HepG2 (cell line): Measurements from ENCODE around the gene JOSD1. TPM values are rescaled to one million over a fixed set of nuclear protein-coding genes. Genes with fewer than 3 reads are reported as not detected.
A peak's percentile ranks its signal among the peaks of the same experiment; 100 is the strongest.

Source experiments
- ATAC-seq: fragments of 200-7000 bp; cut with Tn5 transposase; 3 replicates; pipeline ENCODE4 v1.9.1; 2020; ENCODE audit warnings: mild to moderate bottlenecking, moderate library complexity
- BruUV-seq: library from RNA; stranded (reverse); fragments of 400-500 nt; replicated peaks from 2 replicates; lab custom pipeline; 2021; lab: Mats Ljungman, UMichigan
- CTCF ChIA-PET: fragments of 300-600 bp; formaldehyde crosslinking; extraction: SDS; loops from one replicate; lab custom pipeline; 2021; ENCODE audit warnings: low total read pairs, inconsistent platforms, low intra/inter-chr PET ratio; lab: Yijun Ruan, JAX
- POLR2A ChIA-PET: fragments of 350-600 bp; sonication (Branson Sonifier 250); formaldehyde crosslinking; loops from one replicate; lab custom pipeline; 2020; ENCODE audit warnings: antibody characterized with exemption, inconsistent platforms; lab: Yijun Ruan, JAX
- DNase-seq: peaks from one replicate; pipeline ENCODE4 v3.0.0-alpha.2; 2015; ENCODE audit warnings: low spot score
- FAIRE-seq: peaks from 3 replicates; lab custom pipeline; 2011; peaks lifted over from hg19 to GRCh38; lab: Jason Lieb, UNC
- H2AFZ ChIP-seq: one replicate; pipeline ENCODE4 v1.6.1; 2011; ENCODE audit warnings: low read length, inconsistent platforms
- H3K27ac ChIP-seq: fragments of 300-600 bp; 3 replicates; pipeline ENCODE4 v1.8.0; 2011; ENCODE audit warnings: mixed run types, mild to moderate bottlenecking, mixed read lengths, low read length, inconsistent platforms; ENCODE audit not compliant: insufficient read depth; ENCODE audit errors: extremely low read length
- H3K27me3 ChIP-seq, 2 experiments: fragments of 200-600 bp in 1 of 2; 2 replicates in 1 of 2; 3 replicates in 1 of 2; pipeline versions ENCODE4 v1.6.0 to v1.8.0; 2011; ENCODE audit warnings: low read length in 2 of 2, mild to moderate bottlenecking in 2 of 2, moderate library complexity in 2 of 2, inconsistent platforms in 1 of 2; ENCODE audit not compliant: insufficient read depth in 2 of 2, control insufficient read depth in 1 of 2
- H3K36me3 ChIP-seq, 2 experiments: fragments of 200-600 bp in 1 of 2; replicated peaks in 1 of 2; 2 replicates in 1 of 2; 3 replicates in 1 of 2; pipeline versions ENCODE4 v1.5.1 to v1.8.0; 2011; ENCODE audit warnings: low read length in 2 of 2, inconsistent platforms in 1 of 2; ENCODE audit not compliant: insufficient read depth in 2 of 2, control insufficient read depth in 1 of 2
- H3K4me1 ChIP-seq: 2 replicates; pipeline ENCODE4 v1.5.1; 2012; ENCODE audit warnings: low read length, inconsistent platforms; ENCODE audit not compliant: insufficient read depth
- H3K4me2 ChIP-seq: 2 replicates; pipeline ENCODE4 v1.6.0; 2011; ENCODE audit warnings: low read depth, low read length, inconsistent platforms
- H3K4me3 ChIP-seq, 3 experiments: fragments of 200-600 bp in 1 of 3; sonication (generic), shearing (Covaris generic) in 1 of 3; replicated peaks in 1 of 3; 2 replicates each; pipeline ENCODE4 v1.5.1; 2011 to 2016; ENCODE audit warnings: low read length in 3 of 3, inconsistent platforms in 2 of 3, low read depth in 2 of 3, mild to moderate bottlenecking in 2 of 3, control low read depth in 1 of 3, mixed read lengths in 1 of 3; ENCODE audit not compliant: insufficient read depth in 1 of 3
- H3K79me2 ChIP-seq: one replicate; pipeline ENCODE4 v1.6.1; 2011; ENCODE audit warnings: low read length, inconsistent platforms; ENCODE audit not compliant: insufficient read depth
- H3K9ac ChIP-seq: 2 replicates; pipeline ENCODE4 v1.6.0; 2011; ENCODE audit warnings: mild to moderate bottlenecking, low read depth, low read length, inconsistent platforms; ENCODE audit not compliant: insufficient read depth
- H3K9me3 ChIP-seq: 2 replicates; pipeline ENCODE4 v1.5.1; 2012; ENCODE audit warnings: mild to moderate bottlenecking, low read length
- H4K20me1 ChIP-seq: 2 replicates; pipeline ENCODE4 v1.6.0; 2011; ENCODE audit warnings: inconsistent platforms, mild to moderate bottlenecking, low read length, moderate library complexity; ENCODE audit not compliant: insufficient read depth
- CTCF ChIP-seq: sonication (generic); formaldehyde crosslinking; IDR thresholded peaks from 2 replicates; pipeline ENCODE4 v1.5.0; 2020; ENCODE audit warnings: mild to moderate bottlenecking, missing genetic modification reagents, moderate library complexity
- POLR2AphosphoS2 ChIP-seq: IDR thresholded peaks from 2 replicates; pipeline ENCODE4 v1.6.1; 2011; ENCODE audit warnings: low read depth, low read length, improper control_type of control experiment
- STAG1 ChIP-seq: sonication (generic); formaldehyde crosslinking; IDR thresholded peaks from 2 replicates; pipeline ENCODE4 v1.4.0; 2020; ENCODE audit warnings: missing genetic modification reagents
- TFDP1 ChIP-seq: IDR thresholded peaks from 2 replicates; pipeline ENCODE4 v1.6.1; 2016; ENCODE audit warnings: missing compliant biosample characterization, missing genetic modification reagents, borderline replicate concordance
- TFE3 ChIP-seq: IDR thresholded peaks from 2 replicates; pipeline ENCODE4 v1.6.1; 2016
- ZNF704 ChIP-seq: sonication (generic); formaldehyde crosslinking; IDR thresholded peaks from 2 replicates; pipeline ENCODE4 v1.8.1; 2023; ENCODE audit warnings: mild to moderate bottlenecking, inconsistent platforms, moderate library complexity, missing genetic modification reagents, borderline replicate concordance
- ZNF775 ChIP-seq: sonication (generic); formaldehyde crosslinking; IDR thresholded peaks from 2 replicates; pipeline ENCODE4 v1.4.0; 2020; ENCODE audit warnings: missing genetic modification reagents, mild to moderate bottlenecking, moderate library complexity, borderline replicate concordance
- WGBS: methylation state at CpG from one replicate; pipeline ENCODE4 v1.1.6; 2017; ENCODE audit warnings: low lambda C conversion rate; 5-methylcytosine and 5-hydroxymethylcytosine counted together
- in situ Hi-C: cut with HindIII; loops from 2 replicates; pipeline ENCODE4 v1.10.0; 2017; ENCODE audit warnings: low pct_unique_long_range_greater_than_20kb; ENCODE audit not compliant: extremely low pct_ligation_motif_present
- intact Hi-C: fragments of 100-400 bp; cut with micrococcal nuclease; formaldehyde crosslinking; loops from one replicate; pipeline ENCODE4 v1.10.0; 2022; ENCODE audit not compliant: unreplicated experiment
- polyA plus RNA-seq, 8 experiments: library from polyadenylated mRNA; depleted of rRNA in 3 of 8; stranded (reverse) in 7 of 8; unstranded in 1 of 8; fragments of >200 nt; fragmentation: Illumina TruSeq in 4 of 8; extraction: Trizol in 4 of 8; gene quantifications; 2 replicates each; pipeline versions ENCODE4 v1.2.1 to v1.2.3, GENCODE V29; 2011 to 2016; ENCODE audit warnings: low read depth in 4 of 8, missing spikeins in 1 of 8, mixed read lengths in 1 of 8; ENCODE audit not compliant: insufficient read depth in 1 of 8
- total RNA-seq, 5 experiments: library from RNA; depleted of rRNA; stranded (reverse); fragments of >200 nt; fragmentation: Illumina TruSeq; extraction: Trizol; gene quantifications; 2 replicates each; pipeline ENCODE4 v1.2.3, GENCODE V29; 2016; ENCODE audit warnings: low read depth in 1 of 5

Gene JOSD1
- total and polyA plus RNA-seq, 2 of the 13 experiments (the other 11 are each of a cell fraction or from before 2014, with no cell fraction given): 31.7 to 38.4 TPM

GRCh38 chr22:38741166-38741565, 40.4 kb upstream of the JOSD1 start:
- in situ Hi-C loops: no loop called here
- intact Hi-C loops: no loop called here
- BruUV-seq: no TSS peak
- no peak overlapping the region for H3K27ac ChIP-seq
- H2AFZ ChIP-seq: no peak overlapping the region
- no peak overlapping the region for H3K9ac ChIP-seq
- ATAC-seq (no peak), DNase-seq (no peak), FAIRE-seq (no peak)
- 100% methylated on average over 7 of the region's 9 CpGs for WGBS
- peaks cover 18% of the 10 kb centered on the region for H3K4me1 ChIP-seq
- no peaks in the 10 kb centered on the region for H3K9me3 ChIP-seq
- TF ChIP-seq ZNF775 (CRISPR knock-in tag) (no peak), TFDP1 (CRISPR knock-in tag) (no peak), ZNF704 (CRISPR knock-in tag) (no peak)
- H3K36me3 ChIP-seq: peaks cover 53 to 88% of the 10 kb centered on the region in 2 experiments
- no peaks in the 10 kb centered on the region for H3K79me2 ChIP-seq
- H3K27me3 ChIP-seq: no peaks in the 10 kb centered on the region
- CTCF ChIA-PET: no interaction called here
- no peak overlapping the region for H3K4me3 ChIP-seq
- POLR2A ChIA-PET: no interaction called here
- H3K4me2 ChIP-seq: no peak overlapping the region
- no peaks in the 10 kb centered on the region for H4K20me1 ChIP-seq

GRCh38 chr22:38740754-38741153, 40.0 kb upstream of the JOSD1 start:
- Histone ChIP-seq H3K9ac (no peak overlapping the region), H4K20me1 (no peaks in the 10 kb centered on the region), H3K79me2 (no peaks in the 10 kb centered on the region), H3K4me3 (no peak overlapping the region), H3K4me1 (peaks cover 14% of the 10 kb centered on the region), H3K9me3 (no peaks in the 10 kb centered on the region), H3K27ac (no peak overlapping the region), H2AFZ (no peak overlapping the region), H3K36me3 (peaks cover 53 to 88% of the 10 kb centered on the region in 2 experiments), H3K27me3 (no peaks in the 10 kb centered on the region), H3K4me2 (no peak overlapping the region)
- in situ Hi-C loops: no loop called here
- ATAC-seq: no peak
- POLR2A ChIA-PET: no interaction called here
- TF ChIP-seq CTCF (CRISPR knock-in tag) (peak; percentile 33; the same call in 1 of the 2 replicates), TFE3 (no peak), POLR2AphosphoS2 (0 out of 2 replicates have a peak, but pooled peaks have one; percentile 20), STAG1 (CRISPR knock-in tag) (peak; percentile 26; the same call in 1 of the 2 replicates)
- intact Hi-C loops: no loop called here
- no peak for DNase-seq
- CTCF ChIA-PET: no interaction called here
- WGBS: no CpG with 5 or more reads among the region's 8 CpGs
- BruUV-seq: no TSS peak
- FAIRE-seq: no peak
